PC-3 (cell line): ENCODE measurements around the gene PDZD2. TPM values are rescaled to one million over a fixed set of nuclear protein-coding genes. Genes with fewer than 3 reads are reported as not detected.

Experiments
- ATAC-seq: fragments of 200-7000 bp; cut with Tn5 transposase; 2 replicates; pipeline ENCODE4 v1.9.1; 2020; ENCODE audit warnings: mild to moderate bottlenecking, moderate library complexity
- BruUV-seq: library from RNA; stranded (reverse); fragments of 400-500 nt; replicated peaks from 2 replicates; lab custom pipeline; 2021; lab: Mats Ljungman, UMichigan
- CTCF ChIA-PET: fragments of 300-600 bp; sonication (Branson Sonifier 250); formaldehyde crosslinking; loops from one replicate; lab custom pipeline; 2022; ENCODE audit warnings: antibody characterized with exemption; lab: Charles Lee
- POLR2A ChIA-PET: fragments of 300-600 bp; sonication (Branson Sonifier 250); formaldehyde crosslinking; loops from one replicate; lab custom pipeline; 2022; ENCODE audit warnings: antibody characterized with exemption; ENCODE audit not compliant: unreplicated experiment; lab: Charles Lee
- DNase-seq: peaks from one replicate; pipeline ENCODE4 v3.0.0-alpha.2; 2015
- H2AFZ ChIP-seq: fragments of 300-600 bp; sonication (generic); 2 replicates; pipeline ENCODE4 v1.6.0; 2016; ENCODE audit warnings: antibody characterized with exemption, low read length
- H3F3A ChIP-seq: fragments of 300-600 bp; sonication (generic); one replicate; pipeline ENCODE4 v1.6.0; 2017; ENCODE audit warnings: antibody characterized with exemption, low read length, control low read depth, mild to moderate bottlenecking; ENCODE audit not compliant: unreplicated experiment
- H3K27ac ChIP-seq: fragments of 300-600 bp; sonication (generic); 2 replicates; pipeline ENCODE4 v1.5.1; 2016; ENCODE audit warnings: mild to moderate bottlenecking, low read length
- H3K27me3 ChIP-seq: fragments of 300-600 bp; sonication (generic); 2 replicates; pipeline ENCODE4 v1.6.1; 2016; ENCODE audit warnings: low read length, mixed read lengths
- H3K36me3 ChIP-seq: fragments of 300-600 bp; sonication (generic); 2 replicates; pipeline ENCODE4 v1.6.1; 2016; ENCODE audit warnings: low read depth, mixed run types, low read length, mixed read lengths
- H3K4me1 ChIP-seq: fragments of 300-600 bp; sonication (generic); 2 replicates; pipeline ENCODE4 v1.5.1; 2016; ENCODE audit warnings: low read length; ENCODE audit not compliant: insufficient read depth
- H3K4me2 ChIP-seq: fragments of 300-600 bp; sonication (generic); 2 replicates; pipeline ENCODE4 v1.6.0; 2016; ENCODE audit warnings: low read length
- H3K4me3 ChIP-seq: fragments of 300-600 bp; sonication (generic); 2 replicates; pipeline ENCODE4 v1.5.1; 2016; ENCODE audit warnings: mild to moderate bottlenecking, low read length, mixed read lengths
- H3K79me2 ChIP-seq: fragments of 300-600 bp; sonication (generic); 2 replicates; pipeline ENCODE4 v1.6.1; 2017; ENCODE audit warnings: low read length, mixed read lengths
- H3K9ac ChIP-seq: fragments of 300-600 bp; sonication (generic); 2 replicates; pipeline ENCODE4 v1.6.0; 2016; ENCODE audit warnings: mild to moderate bottlenecking, low read length
- H3K9me2 ChIP-seq: fragments of 300-600 bp; sonication (generic); replicated peaks from 2 replicates; pipeline ENCODE4 v1.6.1; 2016; ENCODE audit warnings: mixed run types, low read length, mixed read lengths
- H3K9me3 ChIP-seq: fragments of 300-600 bp; sonication (generic); 2 replicates; pipeline ENCODE4 v1.6.1; 2016; ENCODE audit warnings: low read length, mixed read lengths
- H4K20me1 ChIP-seq: fragments of 300-600 bp; sonication (generic); 2 replicates; pipeline ENCODE4 v1.6.1; 2016; ENCODE audit warnings: low read length, mixed read lengths
- CTCF ChIP-seq: fragments of 300-600 bp; sonication (generic); conservative IDR thresholded peaks from 2 replicates; pipeline ENCODE4 v1.5.1; 2017; ENCODE audit warnings: antibody characterized with exemption, low read depth, mild to moderate bottlenecking, low read length
- EZH2 ChIP-seq: fragments of 300-600 bp; sonication (generic); IDR thresholded peaks from one replicate; pipeline ENCODE4 v1.6.1; 2017; ENCODE audit warnings: antibody characterized with exemption, mild to moderate bottlenecking, low read length; ENCODE audit not compliant: unreplicated experiment
- EZH2phosphoT487 ChIP-seq: fragments of 300-600 bp; sonication (generic); IDR thresholded peaks from 2 replicates; pipeline ENCODE4 v1.6.1; 2018; ENCODE audit warnings: mild to moderate bottlenecking, antibody characterized with exemption, low read length, borderline replicate concordance
- intact Hi-C: fragments of 100-400 bp; cut with micrococcal nuclease; formaldehyde crosslinking; loops from 2 replicates; pipeline ENCODE4 v1.9.0; 2023
- total RNA-seq: library from RNA; depleted of rRNA; stranded (reverse); fragments of >200 nt; gene quantifications from 2 replicates; pipeline ENCODE4 v1.2.3, GENCODE V29; 2014

The PDZD2 gene
- total RNA-seq, 1 experiment from 2014 or later = 2.0 TPM

- H3K4me2 ChIP-seq = no peak overlapping the region
- no peaks in the 10 kb centered on the region for H3K4me1 ChIP-seq
- H3F3A ChIP-seq = no peaks in the 10 kb centered on the region
- ATAC-seq = no peak
- no peaks in the 10 kb centered on the region for H4K20me1 ChIP-seq
- no peaks in the 10 kb centered on the region for H3K36me3 ChIP-seq
- H2AFZ ChIP-seq = no peak overlapping the region
- POLR2A ChIA-PET = no interaction called here
- H3K4me3 ChIP-seq = no peak overlapping the region
- DNase-seq = no peak
- intact Hi-C loops = no loop called here
- H3K27ac ChIP-seq = no peak overlapping the region
- no TSS peak for BruUV-seq
- no peaks in the 10 kb centered on the region for H3K9me3 ChIP-seq
- no peak overlapping the region for H3K9ac ChIP-seq
- no peaks in the 10 kb centered on the region for H3K9me2 ChIP-seq
- TF ChIP-seq EZH2 (no peak), CTCF (no peak), EZH2phosphoT487 (no peak)
- CTCF ChIA-PET = no interaction called here
- no peaks in the 10 kb centered on the region for H3K79me2 ChIP-seq
- H3K27me3 ChIP-seq = no peaks in the 10 kb centered on the region
These were observed 208.0 kb downstream of the PDZD2 start for GRCh38 chr5:31846934-31847333.

- CTCF ChIA-PET = no interaction called here
- no TSS peak for BruUV-seq
- Histone ChIP-seq H3K36me3 (no peaks in the 10 kb centered on the region), H3K27me3 (no peaks in the 10 kb centered on the region), H3K4me3 (no peak overlapping the region), H3K9ac (no peak overlapping the region), H3K4me2 (no peak overlapping the region), H2AFZ (no peak overlapping the region), H3F3A (no peaks in the 10 kb centered on the region), H3K79me2 (no peaks in the 10 kb centered on the region), H3K9me3 (no peaks in the 10 kb centered on the region), H3K9me2 (no peaks in the 10 kb centered on the region), H3K27ac (no peak overlapping the region), H3K4me1 (no peaks in the 10 kb centered on the region), H4K20me1 (no peaks in the 10 kb centered on the region)
- intact Hi-C loops = no loop called here
- POLR2A ChIA-PET = no interaction called here
- DNase-seq (no peak), ATAC-seq (no peak)
- TF ChIP-seq EZH2 = no peak
- TF ChIP-seq EZH2phosphoT487 = no peak
- no peak for TF ChIP-seq CTCF
These were observed 208.4 kb downstream of the PDZD2 start for GRCh38 chr5:31847354-31847753.

GRCh38 chr5:31850981-31851689 is 212.2 kb downstream of the PDZD2 start:
- DNase-seq (no peak), ATAC-seq (no peak)
- H3K36me3 ChIP-seq = no peaks in the 10 kb centered on the region
- H3K9me3 ChIP-seq = no peaks in the 10 kb centered on the region
- peaks cover 19% of the 10 kb centered on the region for H3K4me1 ChIP-seq
- H3K4me2 ChIP-seq = no peak overlapping the region
- ChIA-PET CTCF (no interaction called here), POLR2A (no interaction called here)
- no peaks in the 10 kb centered on the region for H3K27me3 ChIP-seq
- TF ChIP-seq EZH2 (no peak), CTCF (no peak), EZH2phosphoT487 (no peak)
- intact Hi-C loops = loop anchor here (10.0 kb wide), 1 partner anchor 134 kb away; no protein-coding TSS in a partner anchor
- 0 out of 2 replicates have a peak, but pooled peaks cover 4% of the 10 kb centered on the region for H3K79me2 ChIP-seq
- no peaks in the 10 kb centered on the region for H3K9me2 ChIP-seq
- H2AFZ ChIP-seq = no peak overlapping the region
- no TSS peak for BruUV-seq
- H3K27ac ChIP-seq = no peak overlapping the region
- H4K20me1 ChIP-seq = no peaks in the 10 kb centered on the region
- H3F3A ChIP-seq = no peaks in the 10 kb centered on the region
- no peak overlapping the region for H3K9ac ChIP-seq
- no peak overlapping the region for H3K4me3 ChIP-seq
